OCI-LY3 (cell line): ENCODE measurements around the gene CAMK2D.

ENCODE experiments used
- H2AFZ ChIP-seq: fragments of 200-600, 300-600 bp; shearing (Covaris generic); 2 replicates; pipeline ENCODE4 v1.6.0; 2014; ENCODE audit warnings: antibody characterized with exemption, low read depth, low read length
- H3K27ac ChIP-seq: fragments of 200-600, 300-600 bp; sonication (generic); 2 replicates; pipeline ENCODE4 v1.5.1; 2014; ENCODE audit warnings: mild to moderate bottlenecking, low read length, moderate library complexity, mixed read lengths
- H3K27me3 ChIP-seq: fragments of 200-600, 300-600 bp; sonication (generic); 2 replicates; pipeline ENCODE4 v1.6.1; 2014; ENCODE audit warnings: low read depth, low read length, mixed read lengths
- H3K36me3 ChIP-seq: fragments of 200-600, 300-600 bp; sonication (generic); replicated peaks from 2 replicates; pipeline ENCODE3; 2014; ENCODE audit warnings: low read depth, low read length, mixed read lengths
- H3K4me1 ChIP-seq: fragments of 300-600, 200-600 bp; sonication (generic); 2 replicates; pipeline ENCODE4 v1.6.1; 2014; ENCODE audit warnings: low read length, mixed read lengths
- H3K4me2 ChIP-seq: fragments of 200-600, 300-600 bp; sonication (generic); 2 replicates; pipeline ENCODE4 v1.6.1; 2014; ENCODE audit warnings: low read length, mixed read lengths
- H3K4me3 ChIP-seq: fragments of 300-600, 200-600 bp; sonication (generic); 2 replicates; pipeline ENCODE4 v1.5.1; 2014; ENCODE audit warnings: antibody characterized with exemption, mild to moderate bottlenecking, low read length, moderate library complexity
- H3K79me2 ChIP-seq: fragments of 300-600, 200-600 bp; shearing (Covaris generic); 2 replicates; pipeline ENCODE4 v1.6.1; 2014; ENCODE audit warnings: mild to moderate bottlenecking, low read length, mixed read lengths
- H3K9ac ChIP-seq: fragments of 300-600, 200-600 bp; shearing (Covaris generic); 2 replicates; pipeline ENCODE4 v1.6.0; 2014; ENCODE audit warnings: mild to moderate bottlenecking, low read length, moderate library complexity
- H3K9me3 ChIP-seq: fragments of 200-600, 300-600 bp; shearing (Covaris generic); 2 replicates; pipeline ENCODE4 v1.6.1; 2014; ENCODE audit warnings: low read length, mixed read lengths; ENCODE audit not compliant: insufficient read depth
- H4K20me1 ChIP-seq: fragments of 200-600, 300-600 bp; sonication (generic); 2 replicates; pipeline ENCODE4 v1.6.1; 2016; ENCODE audit warnings: low read length, mixed read lengths; ENCODE audit not compliant: insufficient read depth
- CTCF ChIP-seq: fragments of 200-600, 300-600 bp; sonication (generic); IDR thresholded peaks from 2 replicates; pipeline ENCODE4 v1.5.1; 2014; ENCODE audit warnings: antibody characterized with exemption, low read length, low read depth
- EZH2phosphoT487 ChIP-seq: fragments of 200-600 bp; shearing (Covaris generic); IDR thresholded peaks from 2 replicates; pipeline ENCODE4 v1.6.1; 2018; ENCODE audit warnings: antibody characterized with exemption, mixed run types, low read depth

CAMK2D gene

DNA sequence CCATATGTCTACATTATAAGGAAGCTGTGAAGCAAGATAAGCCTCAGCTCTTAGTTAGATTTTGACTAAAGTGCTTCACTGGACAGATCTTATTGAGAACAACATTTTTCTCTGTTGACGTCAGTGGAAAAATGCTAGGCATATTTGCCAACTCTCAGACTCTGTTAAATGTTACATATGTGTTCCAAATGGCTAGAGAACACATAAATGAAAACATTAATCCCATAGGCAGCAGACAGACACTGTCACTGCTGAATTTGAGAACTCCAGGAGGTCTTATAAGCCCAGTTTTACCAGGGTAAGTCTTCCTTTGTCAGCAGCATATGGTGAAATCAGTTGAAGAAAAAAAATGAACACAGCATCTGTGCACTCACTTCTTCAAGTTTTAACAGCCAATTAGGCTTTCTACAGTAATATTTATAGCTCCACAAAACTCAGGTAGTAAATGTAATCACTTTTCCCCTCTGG, 186.9 kb downstream of the CAMK2D start:
- no peaks in the 10 kb centered on the region for H3K4me1 ChIP-seq
- no peak for TF ChIP-seq EZH2phosphoT487
- TF ChIP-seq CTCF, result no peak
- no peaks in the 10 kb centered on the region for H4K20me1 ChIP-seq
- no peak overlapping the region for H3K27ac ChIP-seq
- H3K27me3 ChIP-seq, result no peaks in the 10 kb centered on the region
- H2AFZ ChIP-seq, result no peak overlapping the region
- no peaks in the 10 kb centered on the region for H3K36me3 ChIP-seq
- H3K79me2 ChIP-seq, result no peaks in the 10 kb centered on the region
- H3K4me2 ChIP-seq, result no peak overlapping the region
- no peak overlapping the region for H3K9ac ChIP-seq
- H3K9me3 ChIP-seq, result no peaks in the 10 kb centered on the region
- no peak overlapping the region for H3K4me3 ChIP-seq

DNA sequence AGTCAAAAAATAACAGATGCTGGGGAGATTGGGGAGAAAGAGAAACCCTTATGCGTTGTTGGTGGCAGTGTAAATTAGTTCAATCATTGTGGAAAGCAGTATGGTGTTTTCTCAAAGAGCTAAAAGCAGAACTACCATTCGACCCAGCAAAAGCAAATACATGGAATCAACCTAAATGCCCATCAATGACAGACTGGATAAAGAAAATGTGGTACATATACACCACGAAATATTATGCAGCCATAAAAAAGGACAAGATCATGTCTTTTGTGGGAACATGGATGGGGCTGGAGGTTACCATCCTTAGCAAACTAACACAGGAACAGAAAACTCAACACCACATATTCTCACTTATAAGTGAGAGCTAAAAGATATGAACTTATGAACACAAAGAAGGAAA, 188.9 kb downstream of the CAMK2D start:
- H3K27ac ChIP-seq, result no peak overlapping the region
- H3K36me3 ChIP-seq, result no peaks in the 10 kb centered on the region
- no peak overlapping the region for H2AFZ ChIP-seq
- TF ChIP-seq EZH2phosphoT487 (no peak), CTCF (no peak)
- H3K27me3 ChIP-seq, result no peaks in the 10 kb centered on the region
- H3K4me1 ChIP-seq, result no peaks in the 10 kb centered on the region
- H4K20me1 ChIP-seq, result no peaks in the 10 kb centered on the region
- H3K4me3 ChIP-seq, result no peak overlapping the region
- H3K9ac ChIP-seq, result no peak overlapping the region
- H3K79me2 ChIP-seq, result no peaks in the 10 kb centered on the region
- H3K9me3 ChIP-seq, result no peaks in the 10 kb centered on the region
- no peak overlapping the region for H3K4me2 ChIP-seq

DNA sequence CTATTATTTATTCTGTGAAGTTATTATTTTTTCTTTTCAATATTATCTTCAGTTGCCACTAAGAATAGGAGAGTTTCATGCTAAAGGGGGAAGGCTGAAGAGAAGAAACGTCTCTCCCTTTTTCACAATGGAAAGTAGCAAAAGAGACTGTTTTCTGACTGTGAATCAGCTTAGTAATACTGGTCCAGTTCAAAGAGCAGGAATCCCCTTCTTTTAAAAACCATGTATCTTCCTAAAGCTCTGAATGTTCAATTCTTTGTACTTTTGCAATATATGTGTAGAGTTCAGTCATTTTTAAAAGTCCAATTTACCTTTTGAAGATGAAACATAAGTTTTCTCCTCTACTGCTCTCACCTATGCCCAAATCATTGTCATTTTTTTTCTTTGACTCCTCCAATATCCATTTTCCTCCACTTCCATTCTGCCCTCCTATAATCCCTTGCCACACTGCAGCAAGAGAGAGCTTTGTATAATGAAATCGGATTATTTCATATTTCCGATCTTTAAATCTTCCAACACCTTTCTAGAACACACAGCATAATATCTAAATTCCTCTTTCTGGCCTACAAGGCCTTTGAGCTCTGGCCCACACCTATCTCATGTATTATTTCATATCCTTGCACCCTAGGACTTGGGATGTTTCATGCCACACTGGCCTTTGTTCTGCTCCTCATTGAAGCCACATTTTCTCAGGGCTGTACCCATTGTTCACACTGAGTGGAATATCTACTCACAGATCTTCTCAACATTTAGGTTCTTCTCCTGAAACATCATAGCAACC, 195.3 kb downstream of the CAMK2D start:
- peak overlapping the region; percentile 60 for H3K4me2 ChIP-seq
- peaks cover 36% of the 10 kb centered on the region for H3K4me1 ChIP-seq
- TF ChIP-seq CTCF (no peak), EZH2phosphoT487 (no peak)
- no peak overlapping the region for H3K9ac ChIP-seq
- no peaks in the 10 kb centered on the region for H4K20me1 ChIP-seq
- H3K4me3 ChIP-seq, result no peak overlapping the region
- no peak overlapping the region for H2AFZ ChIP-seq
- no peaks in the 10 kb centered on the region for H3K36me3 ChIP-seq
- no peak overlapping the region for H3K27ac ChIP-seq
- no peaks in the 10 kb centered on the region for H3K79me2 ChIP-seq
- H3K27me3 ChIP-seq, result no peaks in the 10 kb centered on the region
- no peaks in the 10 kb centered on the region for H3K9me3 ChIP-seq

DNA sequence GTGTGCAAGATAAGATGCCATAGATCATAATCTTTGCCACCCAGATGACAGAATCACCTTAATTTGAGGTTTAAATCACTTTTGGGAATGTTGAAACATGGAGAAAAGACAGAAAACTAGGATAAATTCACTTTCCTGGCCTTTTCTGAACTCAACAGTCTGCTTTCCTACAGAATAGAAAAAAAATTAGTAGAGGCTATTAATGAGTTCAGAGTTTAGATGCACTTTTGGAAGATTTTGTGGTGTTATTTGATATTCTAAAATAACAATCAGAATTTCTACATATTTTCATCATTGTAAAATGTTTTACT, 195.9 kb downstream of the CAMK2D start:
- no peaks in the 10 kb centered on the region for H3K36me3 ChIP-seq
- no peaks in the 10 kb centered on the region for H3K79me2 ChIP-seq
- H3K27ac ChIP-seq, result no peak overlapping the region
- H3K4me2 ChIP-seq, result peak overlapping the region; percentile 60
- H3K9ac ChIP-seq, result no peak overlapping the region
- H4K20me1 ChIP-seq, result no peaks in the 10 kb centered on the region
- H2AFZ ChIP-seq, result no peak overlapping the region
- no peak overlapping the region for H3K4me3 ChIP-seq
- H3K4me1 ChIP-seq, result peaks cover 36% of the 10 kb centered on the region
- no peak for TF ChIP-seq EZH2phosphoT487
- no peak for TF ChIP-seq CTCF
- H3K9me3 ChIP-seq, result no peaks in the 10 kb centered on the region
- no peaks in the 10 kb centered on the region for H3K27me3 ChIP-seq
